Amniotic epithelial cell (primary cell): ENCODE measurements around the gene CDH12.
A peak's percentile ranks its signal among the peaks of the same experiment; 100 is the strongest.
"Not testable (repeated sequence)": the region's sequence is repeated elsewhere in the genome, so short reads cannot be mapped to it uniquely, and the experiment has no call there.

ENCODE experiments used
- DNase-seq: peaks from one replicate; pipeline ENCODE4 v3.0.0-alpha.2; 2010; ENCODE audit warnings: low read depth

CDH12 gene

DNA sequence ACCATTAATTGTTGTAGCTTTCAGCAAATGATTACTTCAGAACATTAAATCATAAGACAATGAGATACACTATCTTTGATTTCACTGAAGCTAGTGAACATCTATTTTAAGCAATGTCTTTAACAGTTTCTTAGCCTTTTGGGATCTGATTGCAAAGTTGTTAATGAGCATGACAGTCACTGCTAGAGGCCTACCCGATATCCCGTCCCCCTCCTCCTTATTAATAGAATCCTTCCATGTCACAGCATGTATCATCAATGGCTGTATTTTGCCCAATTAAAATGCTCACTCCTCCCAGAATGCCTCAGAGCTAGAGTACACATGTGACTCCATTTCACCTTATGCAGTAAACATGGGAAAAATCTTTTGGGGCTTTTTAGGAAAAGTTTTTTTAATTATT lies 852.0 kb downstream of the CDH12 start:
- DNase-seq = not testable (repeated sequence)

- not testable (repeated sequence) for DNase-seq
Observed at GRCh38 chr5:21985799-21986198, 867.3 kb downstream of the CDH12 start.

GRCh38 chr5:21951571-21951970 lies 901.6 kb downstream of the CDH12 start:
- DNase-seq = not testable (repeated sequence)

- no peak for DNase-seq
Observed at GRCh38 chr5:21931116-21931515, 922.0 kb downstream of the CDH12 start.

GRCh38 chr5:21919414-21920022 lies 933.6 kb downstream of the CDH12 start:
- DNase-seq = peak; percentile 41

DNA sequence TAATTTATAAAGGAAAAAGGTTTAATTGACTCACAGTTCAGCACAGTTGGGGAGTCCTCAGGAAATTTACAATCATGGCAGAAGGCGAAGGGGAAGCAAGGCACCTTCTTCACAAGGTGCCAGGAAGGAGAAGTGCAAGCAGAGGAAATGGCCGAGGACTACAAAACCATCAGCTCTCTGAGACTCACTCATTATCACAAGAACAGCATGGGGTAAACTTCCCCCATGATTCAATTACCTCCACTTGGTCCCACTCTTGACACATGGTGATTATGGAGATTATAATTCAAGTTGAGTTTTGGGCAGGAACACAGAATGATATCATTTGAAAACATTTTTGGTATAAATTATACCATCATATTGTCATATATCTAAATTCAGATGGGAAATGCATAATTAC lies 934.7 kb downstream of the CDH12 start:
- no peak for DNase-seq

- DNase-seq = no peak
Observed at GRCh38 chr5:21910731-21911130, 942.4 kb downstream of the CDH12 start.

- DNase-seq = no peak
Observed at GRCh38 chr5:21895766-21896350, 957.3 kb downstream of the CDH12 start.

GRCh38 chr5:21893161-21893560 lies 960.0 kb downstream of the CDH12 start:
- no peak for DNase-seq

DNA sequence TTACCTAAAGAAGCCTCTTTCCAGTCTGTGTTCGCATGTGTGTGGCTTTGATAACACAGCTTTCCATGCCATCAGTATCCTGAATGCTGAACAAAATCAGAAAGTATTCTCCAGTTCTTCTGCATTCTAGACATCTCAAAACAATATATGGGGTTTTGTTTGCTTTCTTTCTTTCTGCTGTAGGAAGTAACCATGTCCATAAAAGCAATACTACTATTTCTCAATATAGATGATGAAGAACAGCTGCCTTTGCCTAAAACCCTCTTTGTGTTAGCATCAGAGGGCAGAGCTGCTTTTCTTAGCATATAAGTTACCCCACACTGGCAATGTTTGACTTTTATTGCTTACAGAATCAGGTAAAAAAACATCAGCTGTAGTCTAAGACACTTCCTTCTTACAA lies 963.6 kb downstream of the CDH12 start:
- DNase-seq = no peak

DNA sequence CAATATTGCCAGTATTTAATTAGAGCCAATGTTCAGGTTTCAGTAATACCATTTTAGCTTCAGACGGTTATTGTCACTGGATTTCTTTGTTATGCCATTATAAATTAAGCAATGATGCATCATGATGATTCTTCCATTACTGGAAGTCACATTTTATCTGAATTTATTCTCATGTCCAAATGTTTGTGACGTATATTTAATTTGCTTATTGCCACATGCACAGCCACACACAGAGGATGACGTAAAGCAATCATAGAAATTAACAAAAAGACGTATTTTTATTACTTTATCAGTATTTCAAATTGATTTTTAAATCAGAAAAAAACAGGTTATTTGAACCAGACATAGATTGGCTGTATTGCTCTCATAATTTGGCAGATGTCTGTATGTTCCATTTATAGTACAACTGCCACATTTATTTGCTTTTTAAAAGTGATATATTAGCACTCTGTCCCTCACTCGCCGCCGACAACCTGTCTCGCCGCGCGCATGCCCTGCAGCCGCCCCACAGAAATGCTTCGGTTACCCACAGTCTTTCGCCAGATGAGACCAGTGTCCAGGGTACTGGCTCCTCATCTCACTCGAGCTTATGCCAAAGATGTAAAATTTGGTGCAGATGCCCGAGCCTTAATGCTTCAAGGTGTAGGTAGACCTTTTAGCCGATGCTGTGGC lies 970.9 kb downstream of the CDH12 start:
- no peak for DNase-seq

DNA sequence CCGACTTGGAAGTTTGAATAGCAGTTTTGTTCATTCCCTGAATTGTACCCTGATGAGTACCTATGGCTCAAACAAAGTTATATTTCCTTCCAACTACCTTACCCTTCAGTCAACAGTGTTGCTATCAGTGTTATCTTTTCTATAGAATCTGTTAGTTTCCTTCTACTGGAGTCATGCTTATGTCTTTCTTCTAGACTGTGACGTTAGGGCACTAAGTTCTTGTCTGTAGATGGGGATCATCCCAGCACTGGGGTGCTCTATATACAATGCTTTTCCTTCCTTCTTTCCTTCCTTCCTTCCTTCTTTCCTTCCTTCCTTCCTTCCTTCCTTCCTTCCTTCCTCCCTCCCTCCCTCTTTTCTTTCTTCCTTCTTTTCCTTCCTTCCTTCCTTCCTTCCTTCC lies 973.0 kb downstream of the CDH12 start:
- DNase-seq = no peak

DNA sequence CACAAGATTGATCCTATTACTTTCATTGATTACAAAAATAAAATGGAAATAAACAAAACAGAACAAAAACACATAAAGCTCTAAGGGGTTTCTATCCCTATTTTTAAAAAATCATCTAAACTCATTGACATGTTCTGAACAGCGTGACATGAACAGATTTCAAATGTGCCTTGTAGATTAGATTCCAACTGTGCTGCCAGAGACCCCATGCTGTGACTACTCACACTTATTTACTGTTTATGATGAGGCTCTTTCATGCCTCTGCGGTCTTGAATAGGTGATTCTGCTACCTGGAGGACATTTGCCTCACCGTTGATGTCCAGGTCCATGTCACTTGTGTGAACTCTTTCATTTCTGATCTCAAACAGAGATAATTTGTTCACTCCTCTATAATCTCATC lies 990.2 kb downstream of the CDH12 start:
- no peak for DNase-seq

- DNase-seq = no peak
Observed at GRCh38 chr5:21858441-21858840, 994.7 kb downstream of the CDH12 start.

- no peak for DNase-seq
Observed at GRCh38 chr5:21856987-21857386, 996.2 kb downstream of the CDH12 start.

GRCh38 chr5:21847300-21847699 lies 1005.8 kb downstream of the CDH12 start:
- DNase-seq = no peak

- no peak for DNase-seq
Observed at GRCh38 chr5:21844960-21845359, 1008.2 kb downstream of the CDH12 start.

- DNase-seq = no peak
Observed at GRCh38 chr5:21834863-21835262, 1018.3 kb downstream of the CDH12 start.

GRCh38 chr5:21831145-21831787 lies 1021.9 kb downstream of the CDH12 start:
- DNase-seq = no peak

DNA sequence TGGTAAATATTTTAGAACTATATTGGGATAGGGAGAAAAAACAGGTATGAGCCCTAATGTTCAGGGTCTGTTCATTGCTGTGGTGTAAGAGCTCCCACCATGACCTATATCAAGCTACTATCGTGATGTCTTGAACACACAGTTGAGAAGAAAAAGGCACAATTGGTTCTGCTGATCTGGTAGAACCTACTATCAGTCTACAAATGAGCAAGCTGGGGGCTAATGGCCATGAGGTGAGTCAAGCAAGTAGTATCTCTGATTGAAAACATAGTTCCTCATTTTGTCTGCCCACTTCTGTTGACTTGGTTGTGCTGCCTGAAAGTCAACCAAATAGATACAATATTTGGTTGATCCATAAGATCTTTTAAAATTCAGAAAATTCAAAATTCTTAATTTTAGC lies 1026.3 kb downstream of the CDH12 start:
- no peak for DNase-seq

DNA sequence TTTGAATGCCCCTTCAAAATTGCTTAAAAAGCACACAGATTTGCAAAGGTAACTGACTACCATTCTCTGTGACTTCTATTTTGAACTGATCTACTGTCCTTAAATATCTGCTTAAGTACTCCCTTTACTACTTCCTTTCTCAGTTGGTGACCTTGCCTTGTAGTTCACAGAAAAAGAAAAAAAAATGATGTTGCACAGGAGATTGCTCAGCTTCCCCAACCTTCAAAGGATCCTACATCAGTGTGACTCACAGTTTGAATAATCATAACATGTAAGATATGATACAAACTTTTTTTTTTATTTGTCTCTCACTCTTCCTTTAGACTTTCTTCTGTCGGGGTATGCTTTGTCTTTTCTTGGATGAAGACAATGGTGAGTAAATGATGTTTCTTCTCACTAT lies 1029.6 kb downstream of the CDH12 start:
- peak; percentile 66 for DNase-seq

- no peak for DNase-seq
Observed at GRCh38 chr5:21823076-21823574, 1030.0 kb downstream of the CDH12 start.

GRCh38 chr5:21820527-21820926 lies 1032.6 kb downstream of the CDH12 start:
- DNase-seq = peak; percentile 32
